Stimulated activated memory B cell treated with anti-CD40 and anti-IgM and Interleukin-4, amounts not matched to agents 10 μg/mL and 1 μg/mL and 100 μg/mL, for 72 hours (primary cell): Measurements from ENCODE around the gene GDPD3.

Experiments used
- ATAC-seq: fragments of 150-1000 bp; cut with Tn5 transposase; 2 replicates; pipeline ENCODE4 v1.10.0; 2021
- H3K27ac Mint-ChIP-seq: one replicate; pipeline ENCODE4 v1.8.0; 2022; ENCODE audit warnings: mild to moderate bottlenecking, mixed read lengths
- H3K27me3 Mint-ChIP-seq: one replicate; pipeline ENCODE4 v1.8.0; 2022; ENCODE audit warnings: mixed read lengths
- H3K36me3 Mint-ChIP-seq: one replicate; pipeline ENCODE4 v1.8.0; 2022; ENCODE audit warnings: mixed read lengths
- H3K4me1 Mint-ChIP-seq: one replicate; pipeline ENCODE4 v1.8.0; 2022; ENCODE audit warnings: mixed read lengths
- H3K4me3 Mint-ChIP-seq: one replicate; pipeline ENCODE4 v1.8.0; 2022; ENCODE audit warnings: mild to moderate bottlenecking, moderate library complexity, mixed read lengths
- H3K9me3 Mint-ChIP-seq: one replicate; pipeline ENCODE4 v1.8.0; 2022; ENCODE audit warnings: mixed read lengths

Gene GDPD3

GRCh38 chr16:30082545-30083090 is 30.7 kb downstream of the GDPD3 start:
- H3K36me3 Mint-ChIP-seq: peaks cover 42% of the 10 kb centered on the region
- H3K27ac Mint-ChIP-seq: no peak overlapping the region
- no peak overlapping the region for H3K4me3 Mint-ChIP-seq

GRCh38 chr16:30079480-30079879 is 33.9 kb downstream of the GDPD3 start:
- H3K4me1 Mint-ChIP-seq: peaks cover 42% of the 10 kb centered on the region
- no peak for ATAC-seq
- no peaks in the 10 kb centered on the region for H3K9me3 Mint-ChIP-seq
- H3K27me3 Mint-ChIP-seq: no peaks in the 10 kb centered on the region
- no peak overlapping the region for H3K4me3 Mint-ChIP-seq
- no peak overlapping the region for H3K27ac Mint-ChIP-seq
- peaks cover 38% of the 10 kb centered on the region for H3K36me3 Mint-ChIP-seq

More at GRCh38 chr16:30082545-30083090, 30.7 kb downstream of the GDPD3 start:
- no peaks in the 10 kb centered on the region for H3K9me3 Mint-ChIP-seq
- peaks cover 34% of the 10 kb centered on the region for H3K4me1 Mint-ChIP-seq
- no peaks in the 10 kb centered on the region for H3K27me3 Mint-ChIP-seq
- ATAC-seq: no peak

- Mint-ChIP-seq H3K9me3 (no peaks in the 10 kb centered on the region), H3K27ac (no peak overlapping the region), H3K36me3 (peaks cover 38% of the 10 kb centered on the region), H3K4me1 (peaks cover 44% of the 10 kb centered on the region), H3K27me3 (no peaks in the 10 kb centered on the region), H3K4me3 (no peak overlapping the region)
- no peak for ATAC-seq
Observed at GRCh38 chr16:30078744-30079143, 34.6 kb downstream of the GDPD3 start.

DNA sequence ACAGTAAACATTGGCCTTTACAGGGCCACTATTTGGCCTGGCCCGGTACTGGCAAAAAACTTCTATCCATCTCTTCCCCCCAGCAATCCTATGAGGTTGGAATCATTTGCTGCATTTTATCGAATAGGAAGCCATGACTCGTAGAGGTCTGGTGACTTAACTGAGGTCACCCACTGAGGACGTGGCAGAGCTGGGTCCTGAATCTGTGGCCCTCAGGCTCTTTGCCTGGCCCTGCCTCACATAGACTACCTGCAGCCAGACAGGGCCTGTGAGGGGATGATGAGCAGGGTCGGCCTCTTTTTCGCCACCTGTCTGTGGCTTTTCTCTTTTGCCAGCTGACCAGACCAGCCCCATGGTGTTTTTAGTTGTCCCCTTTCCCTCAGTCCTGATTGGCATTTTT is 35.7 kb downstream of the GDPD3 start:
- Mint-ChIP-seq H3K27me3 (no peaks in the 10 kb centered on the region), H3K9me3 (no peaks in the 10 kb centered on the region), H3K36me3 (peaks cover 31% of the 10 kb centered on the region), H3K4me1 (peaks cover 40% of the 10 kb centered on the region), H3K27ac (no peak overlapping the region), H3K4me3 (no peak overlapping the region)
- no peak for ATAC-seq

DNA sequence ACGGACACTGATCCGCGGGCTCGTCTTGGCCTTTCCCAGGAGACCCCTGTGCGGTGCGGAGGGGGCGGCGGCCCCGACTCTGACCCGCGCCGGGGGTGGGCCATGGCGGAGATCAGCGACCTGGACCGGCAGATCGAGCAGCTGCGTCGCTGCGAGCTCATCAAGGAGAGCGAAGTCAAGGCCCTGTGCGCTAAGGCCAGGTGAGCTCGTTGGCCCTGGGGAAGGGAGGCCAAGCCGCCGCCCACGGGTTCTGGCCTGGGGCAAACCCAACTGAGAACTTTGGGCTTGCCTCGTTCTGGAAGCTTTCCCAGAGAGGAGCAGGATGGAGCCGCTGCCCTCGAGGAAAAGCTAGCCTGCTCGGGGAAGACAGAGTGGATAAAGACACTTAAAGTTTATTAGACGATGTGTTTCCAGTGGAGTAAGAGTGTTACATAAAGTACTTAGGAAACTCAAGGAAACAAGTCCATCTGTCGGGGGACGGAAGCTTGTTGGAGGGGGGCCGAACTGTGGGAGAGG is 37.0 kb downstream of the GDPD3 start:
- Mint-ChIP-seq H3K4me1 (peaks cover 34% of the 10 kb centered on the region), H3K27ac (peak overlapping the region; percentile 85), H3K27me3 (no peaks in the 10 kb centered on the region), H3K36me3 (peaks cover 26% of the 10 kb centered on the region), H3K9me3 (no peaks in the 10 kb centered on the region), H3K4me3 (peak overlapping the region; percentile 80)
- ATAC-seq: peak; percentile 71

DNA sequence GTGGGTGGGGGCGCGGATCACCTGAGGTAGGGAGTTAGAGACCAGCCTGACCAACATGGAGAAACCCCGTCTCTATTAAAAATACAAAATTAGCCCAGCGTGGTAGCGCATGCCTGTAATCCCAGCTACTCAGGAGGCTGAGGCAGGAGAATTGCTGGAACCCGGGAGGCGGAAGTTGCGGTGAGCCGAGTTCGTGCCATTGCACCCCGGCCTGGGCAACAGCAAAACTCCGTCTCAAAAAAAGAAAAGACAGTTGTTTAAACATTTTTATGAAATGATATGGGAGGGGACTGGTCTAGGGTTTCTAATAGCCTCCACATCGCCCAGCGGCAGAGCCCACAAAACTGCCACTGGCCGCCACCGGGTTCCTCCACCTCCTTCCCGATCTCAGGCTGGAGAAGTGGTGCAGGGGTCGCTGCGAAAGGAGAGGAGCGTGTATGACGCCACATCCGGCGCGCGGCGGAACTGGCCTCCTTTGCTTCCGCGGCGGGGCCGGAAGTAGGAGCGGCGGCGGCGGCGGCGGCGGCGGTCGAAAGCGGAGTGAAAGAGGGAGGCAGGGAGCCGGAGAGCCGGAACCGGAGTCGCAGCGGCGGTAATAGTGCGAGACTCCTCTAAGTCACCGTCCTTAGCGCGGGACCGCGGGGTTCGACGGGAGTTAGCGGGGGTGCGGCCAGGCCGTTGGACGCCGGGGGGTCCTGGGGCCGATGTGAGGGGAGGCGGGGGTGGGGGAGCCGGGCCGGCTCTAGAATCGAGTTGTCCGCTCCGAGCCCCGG is 37.6 kb downstream of the GDPD3 start, which contains the start of gene PPP4C:
Gene PPP4C (plus strand): TSS at position 492 of the 773 bp plus-strand sequence. CDS start 384 bp downstream, outside the sequence.
- Mint-ChIP-seq H3K9me3 (no peaks in the 10 kb centered on the region), H3K36me3 (peaks cover 26% of the 10 kb centered on the region), H3K27me3 (no peaks in the 10 kb centered on the region), H3K4me3 (peak within 1 kb of the TSS; percentile 80), H3K27ac (peak within 1 kb of the TSS; percentile 85), H3K4me1 (peaks cover 34% of the 10 kb centered on the region)
- peak; percentile 95 for ATAC-seq

- Mint-ChIP-seq H3K36me3 (peaks cover 46% of the 10 kb centered on the region), H3K27me3 (no peaks in the 10 kb centered on the region), H3K27ac (peak overlapping the region; percentile 48), H3K4me1 (peaks cover 45% of the 10 kb centered on the region), H3K4me3 (no peak overlapping the region), H3K9me3 (no peaks in the 10 kb centered on the region)
- ATAC-seq: no peak
Observed at GRCh38 chr16:30070490-30070889, 42.8 kb downstream of the GDPD3 start.

GRCh38 chr16:30069611-30070462 is 43.5 kb downstream of the GDPD3 start:
- Mint-ChIP-seq H3K36me3 (peaks cover 46% of the 10 kb centered on the region), H3K27ac (peak overlapping the region; percentile 48), H3K27me3 (no peaks in the 10 kb centered on the region), H3K4me3 (no peak overlapping the region), H3K4me1 (peaks cover 41% of the 10 kb centered on the region), H3K9me3 (no peaks in the 10 kb centered on the region)
- ATAC-seq: no peak

- no peak for ATAC-seq
- no peak overlapping the region for H3K4me3 Mint-ChIP-seq
- peaks cover 46% of the 10 kb centered on the region for H3K36me3 Mint-ChIP-seq
Observed at GRCh38 chr16:30068750-30069610, 44.4 kb downstream of the GDPD3 start.

DNA sequence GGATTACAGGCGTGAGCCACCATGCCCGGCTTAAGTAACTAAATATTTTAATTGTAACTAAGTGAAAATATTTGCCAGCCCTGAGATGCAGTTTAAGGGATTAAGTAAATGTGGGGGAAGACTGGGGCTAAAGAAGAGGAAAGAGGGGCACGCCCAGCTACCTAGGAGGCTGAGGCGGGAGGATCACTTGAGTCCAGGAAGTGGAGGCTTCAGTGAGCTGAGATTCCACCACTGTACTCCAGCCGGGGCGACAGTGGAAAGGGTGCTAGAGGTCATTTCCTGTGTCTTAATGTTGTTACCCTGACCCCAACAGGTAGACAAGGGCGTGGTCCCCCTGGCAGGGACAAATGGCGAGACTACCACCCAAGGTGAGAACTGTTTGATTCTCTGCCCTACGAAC is 45.0 kb downstream of the GDPD3 start:
- peaks cover 46% of the 10 kb centered on the region for H3K4me1 Mint-ChIP-seq
- H3K27ac Mint-ChIP-seq: no peak overlapping the region
- H3K4me3 Mint-ChIP-seq: no peak overlapping the region
- H3K9me3 Mint-ChIP-seq: no peaks in the 10 kb centered on the region
- no peaks in the 10 kb centered on the region for H3K27me3 Mint-ChIP-seq
- ATAC-seq: no peak
- peaks cover 46% of the 10 kb centered on the region for H3K36me3 Mint-ChIP-seq

More at GRCh38 chr16:30068750-30069610, 44.4 kb downstream of the GDPD3 start:
- peaks cover 40% of the 10 kb centered on the region for H3K4me1 Mint-ChIP-seq
- H3K9me3 Mint-ChIP-seq: no peaks in the 10 kb centered on the region
- no peak overlapping the region for H3K27ac Mint-ChIP-seq
- no peaks in the 10 kb centered on the region for H3K27me3 Mint-ChIP-seq

DNA sequence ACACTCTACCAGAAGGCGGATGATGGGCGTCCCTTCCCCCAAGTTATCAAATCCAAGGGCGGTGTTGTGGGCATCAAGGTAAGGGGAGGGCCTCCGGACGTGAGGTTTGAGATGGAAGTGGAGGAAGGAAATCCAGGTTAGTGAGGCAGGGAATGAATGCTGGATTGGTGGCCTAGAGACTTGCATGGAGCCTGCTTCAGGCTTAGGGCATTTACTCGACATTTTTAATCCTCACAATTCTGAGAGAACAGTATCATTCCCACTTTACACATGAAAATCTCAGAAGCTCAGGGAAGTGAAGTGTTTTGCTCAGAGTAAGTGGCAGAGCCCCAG is 45.8 kb downstream of the GDPD3 start:
- peak overlapping the region; percentile 99 for H3K4me3 Mint-ChIP-seq
- no peak overlapping the region for H3K27ac Mint-ChIP-seq
- H3K9me3 Mint-ChIP-seq: no peaks in the 10 kb centered on the region
- no peaks in the 10 kb centered on the region for H3K27me3 Mint-ChIP-seq
- H3K4me1 Mint-ChIP-seq: peaks cover 47% of the 10 kb centered on the region
- no peak for ATAC-seq
- peaks cover 46% of the 10 kb centered on the region for H3K36me3 Mint-ChIP-seq

- ATAC-seq: no peak
- peak overlapping the region; percentile 99 for H3K27ac Mint-ChIP-seq
- H3K27me3 Mint-ChIP-seq: no peaks in the 10 kb centered on the region
- peaks cover 47% of the 10 kb centered on the region for H3K4me1 Mint-ChIP-seq
- no peaks in the 10 kb centered on the region for H3K9me3 Mint-ChIP-seq
- H3K4me3 Mint-ChIP-seq: peak overlapping the region; percentile 99
- peaks cover 42% of the 10 kb centered on the region for H3K36me3 Mint-ChIP-seq
Observed at GRCh38 chr16:30066761-30067583, 46.4 kb downstream of the GDPD3 start.

DNA sequence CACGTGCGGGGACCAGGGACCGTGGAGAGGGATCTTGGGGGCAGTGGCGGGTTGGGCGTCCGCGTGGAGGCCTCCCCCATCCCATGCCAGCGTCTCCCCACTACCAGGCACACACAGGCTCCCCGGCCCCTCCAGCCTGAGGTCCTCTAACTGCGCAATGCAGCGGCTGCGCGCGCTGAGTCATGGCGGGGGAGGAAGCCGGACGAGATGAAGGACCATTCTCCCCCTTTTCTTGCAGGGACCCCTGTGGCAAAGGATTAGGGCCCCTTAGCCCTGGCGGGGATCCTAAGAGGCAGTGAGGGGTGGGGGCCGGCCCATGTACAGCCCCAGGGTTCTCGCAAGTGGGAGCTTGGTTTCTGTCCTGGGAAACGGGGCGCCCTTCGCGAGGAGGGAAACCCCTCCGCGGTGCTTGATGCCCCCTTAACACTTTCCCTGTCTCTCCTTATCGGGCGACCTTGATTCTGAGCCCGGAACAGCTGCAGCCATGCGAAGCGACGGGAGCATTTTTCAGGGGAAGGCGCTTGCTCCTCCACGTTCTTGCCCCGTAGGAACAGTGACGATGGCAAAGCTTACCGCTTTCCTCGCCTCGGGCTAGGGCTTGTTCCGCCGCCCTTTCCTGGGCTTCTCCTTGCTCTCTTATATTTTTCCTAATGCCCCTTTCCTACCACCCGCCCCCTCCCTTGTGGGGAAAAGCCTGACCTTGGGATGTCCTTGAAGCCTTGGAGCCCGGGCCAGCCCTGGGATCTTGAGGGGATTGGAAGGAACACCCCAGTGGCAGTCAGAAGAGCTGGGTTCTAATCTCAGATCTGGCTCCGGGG is 47.2 kb downstream of the GDPD3 start:
- Mint-ChIP-seq H3K27me3 (no peaks in the 10 kb centered on the region), H3K4me1 (peaks cover 47% of the 10 kb centered on the region), H3K4me3 (peak overlapping the region; percentile 99), H3K9me3 (no peaks in the 10 kb centered on the region), H3K27ac (peak overlapping the region; percentile 99), H3K36me3 (peaks cover 40% of the 10 kb centered on the region)
- ATAC-seq: peak; percentile 0
